GM10266 (cell line): Measurements from ENCODE around the gene KPNA5.
"Not testable (repeated sequence)": the region's sequence is repeated elsewhere in the genome, so short reads cannot be mapped to it uniquely, and the experiment has no call there.

Source experiments
- DNase-seq: peaks from one replicate; pipeline ENCODE4 v3.0.0; 2012; ENCODE audit errors: extremely low spot score
- CTCF ChIP-seq: IDR thresholded peaks from 2 replicates; pipeline ENCODE4 v1.5.1; 2012; ENCODE audit warnings: mild to moderate bottlenecking, low read depth; ENCODE audit not compliant: control insufficient read depth, insufficient read depth; ENCODE audit errors: missing control alignments

Gene KPNA5

GRCh38 chr6:116705917-116706316 is 24.9 kb downstream of the KPNA5 start:
- TF ChIP-seq CTCF, result no peak
- DNase-seq, result no peak

- no peak for DNase-seq
- TF ChIP-seq CTCF, result no peak
Observed at GRCh38 chr6:116714296-116714695, 33.3 kb downstream of the KPNA5 start.

GRCh38 chr6:116714761-116715160 is 33.8 kb downstream of the KPNA5 start:
- no peak for DNase-seq
- no peak for TF ChIP-seq CTCF

- no peak for DNase-seq
Observed at GRCh38 chr6:116726947-116727346, 45.9 kb downstream of the KPNA5 start.

GRCh38 chr6:116730513-116730912 is 49.5 kb downstream of the KPNA5 start:
- no peak for TF ChIP-seq CTCF

More at GRCh38 chr6:116726947-116727346, 45.9 kb downstream of the KPNA5 start:
- no peak for TF ChIP-seq CTCF

GRCh38 chr6:116737004-116737403 is 56.0 kb downstream of the KPNA5 start:
- no peak for TF ChIP-seq CTCF
- no peak for DNase-seq

More at GRCh38 chr6:116730513-116730912, 49.5 kb downstream of the KPNA5 start:
- DNase-seq, result no peak

GRCh38 chr6:116740486-116740885 is 59.5 kb downstream of the KPNA5 start:
- not testable (repeated sequence) for DNase-seq

GRCh38 chr6:116741571-116741970 is 60.6 kb downstream of the KPNA5 start:
- DNase-seq, result no peak
- no peak for TF ChIP-seq CTCF
